Stimulated activated CD8-positive, alpha-beta memory T cell treated with anti-CD3 and anti-CD28 coated beads, Interleukin-7, amount 100 ng/mL, for 24 hours (primary cell): ENCODE measurements around the gene TENM3.

ENCODE experiments used
- DNase-seq: peaks from one replicate; pipeline ENCODE4 v3.0.0-alpha.2; 2020; ENCODE audit warnings: low read depth

TENM3 gene

GRCh38 chr4:182629096-182629495 is 385.9 kb downstream of the TENM3 start:
- DNase-seq, result no peak

GRCh38 chr4:182640491-182640890 is 397.3 kb downstream of the TENM3 start:
- no peak for DNase-seq

- no peak for DNase-seq
These were observed 397.7 kb downstream of the TENM3 start for GRCh38 chr4:182640932-182641331.

DNA sequence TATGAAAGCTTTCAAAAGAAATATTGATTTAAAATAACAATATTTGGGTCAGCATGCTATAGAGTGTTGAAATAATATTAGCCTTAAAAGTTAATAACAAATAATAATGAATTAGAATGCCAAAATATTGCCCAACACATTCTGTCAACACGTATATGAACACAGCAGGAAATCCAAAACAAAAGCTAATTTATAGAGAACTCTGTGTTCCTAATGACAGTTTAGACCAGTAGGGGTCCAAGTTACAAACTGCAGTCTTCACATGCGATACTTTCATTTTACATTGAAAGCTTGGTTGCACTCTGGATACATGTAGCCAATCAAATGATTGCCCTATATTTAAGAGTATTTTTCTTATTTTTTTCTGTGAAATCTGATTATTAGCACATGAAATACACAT is 399.6 kb downstream of the TENM3 start:
- DNase-seq, result no peak

DNA sequence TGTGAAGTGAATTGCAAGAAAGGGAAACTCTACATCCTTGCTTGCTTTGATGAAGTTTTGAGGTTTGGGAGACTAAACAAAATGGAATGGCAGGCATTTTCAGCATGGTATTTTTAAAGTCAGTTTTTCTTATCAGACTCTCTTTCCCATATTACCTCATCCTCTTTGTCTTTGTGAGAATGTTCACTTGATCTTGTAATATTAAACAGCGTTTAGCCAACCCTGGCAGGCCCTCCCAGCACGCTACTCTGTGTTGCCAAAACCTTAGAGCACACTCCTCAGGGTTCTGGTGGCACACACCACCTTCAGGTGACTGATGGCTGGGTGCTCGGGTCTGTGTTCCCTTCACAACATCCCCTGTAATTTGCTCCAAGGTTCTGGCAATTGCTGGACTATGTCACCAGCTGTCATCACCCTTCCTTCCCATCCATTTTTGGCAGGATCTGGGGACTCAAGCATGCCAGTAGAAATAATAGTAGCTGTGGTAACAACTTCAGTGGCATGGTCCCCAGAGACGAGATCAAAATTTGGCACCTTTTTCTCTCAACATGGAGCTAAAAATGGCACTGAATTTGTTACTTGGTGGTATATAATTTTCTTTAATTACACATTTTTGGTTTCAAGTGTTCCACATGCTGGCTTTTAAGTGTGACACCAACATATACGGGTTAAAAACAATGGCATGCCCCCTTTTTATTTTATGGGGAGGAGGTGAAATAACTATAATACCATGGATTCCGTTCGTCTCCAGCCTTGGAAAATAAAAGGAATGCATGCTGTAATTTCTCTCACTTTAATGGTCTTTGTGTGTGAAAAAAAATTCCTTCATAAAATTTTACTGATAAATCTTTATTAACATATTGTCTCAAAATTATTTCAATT is 400.8 kb downstream of the TENM3 start:
- no peak for DNase-seq

DNA sequence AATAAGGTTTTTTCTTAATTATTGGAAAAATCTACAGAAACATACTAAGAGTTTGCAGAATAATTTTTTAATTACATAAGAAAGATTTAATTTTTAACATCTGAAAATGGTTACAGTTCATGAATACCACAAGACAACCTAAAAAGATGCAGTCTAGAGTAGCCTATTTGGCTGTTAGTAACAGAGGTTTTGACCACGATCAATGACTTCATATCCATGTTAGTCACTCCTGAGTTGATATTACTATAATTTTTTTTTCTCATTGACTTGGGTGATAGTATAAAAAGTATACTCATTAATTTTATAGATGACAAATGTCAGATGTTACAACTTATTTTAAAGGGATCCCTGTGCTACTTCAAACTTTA is 401.5 kb downstream of the TENM3 start:
- no peak for DNase-seq

DNA sequence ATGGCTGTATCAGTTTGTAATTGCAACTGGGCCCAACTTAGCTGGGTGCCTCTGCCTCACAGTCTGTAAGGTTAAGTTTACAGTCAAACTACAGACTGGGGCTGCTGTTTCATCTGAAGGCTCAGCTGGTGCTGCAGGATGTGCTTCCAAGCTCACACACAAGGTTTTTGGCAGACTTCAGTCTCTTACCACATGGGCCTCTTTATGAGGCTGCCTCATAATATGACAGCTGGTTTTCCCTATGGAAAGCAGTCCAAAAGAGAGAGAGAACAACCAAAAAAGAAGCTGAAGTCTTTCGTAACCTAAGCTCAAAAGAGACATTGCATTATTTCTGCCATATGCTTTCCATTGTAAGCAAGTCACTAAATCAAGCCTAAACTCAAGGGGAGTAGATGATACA is 402.3 kb downstream of the TENM3 start:
- no peak for DNase-seq

GRCh38 chr4:182647646-182648300 is 404.6 kb downstream of the TENM3 start:
- no peak for DNase-seq

DNA sequence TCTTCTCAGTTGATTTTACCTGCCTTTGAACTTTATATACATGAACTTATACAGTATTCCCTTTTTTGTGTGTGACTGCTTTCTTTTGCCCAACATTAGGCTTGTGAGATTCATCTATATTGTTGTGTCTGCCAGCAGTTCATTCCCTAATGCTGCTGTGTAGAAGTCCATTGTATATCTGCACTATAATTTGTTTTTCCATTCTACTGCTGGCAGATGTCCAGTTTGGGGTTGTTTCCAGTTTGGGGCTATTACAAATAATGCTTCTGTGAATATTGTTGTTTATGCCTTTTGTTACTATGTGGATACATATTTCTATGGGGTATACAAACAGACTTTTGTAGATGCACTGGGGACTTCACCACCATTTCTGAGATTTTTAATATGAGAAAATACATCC is 405.6 kb downstream of the TENM3 start:
- DNase-seq, result no peak

DNA sequence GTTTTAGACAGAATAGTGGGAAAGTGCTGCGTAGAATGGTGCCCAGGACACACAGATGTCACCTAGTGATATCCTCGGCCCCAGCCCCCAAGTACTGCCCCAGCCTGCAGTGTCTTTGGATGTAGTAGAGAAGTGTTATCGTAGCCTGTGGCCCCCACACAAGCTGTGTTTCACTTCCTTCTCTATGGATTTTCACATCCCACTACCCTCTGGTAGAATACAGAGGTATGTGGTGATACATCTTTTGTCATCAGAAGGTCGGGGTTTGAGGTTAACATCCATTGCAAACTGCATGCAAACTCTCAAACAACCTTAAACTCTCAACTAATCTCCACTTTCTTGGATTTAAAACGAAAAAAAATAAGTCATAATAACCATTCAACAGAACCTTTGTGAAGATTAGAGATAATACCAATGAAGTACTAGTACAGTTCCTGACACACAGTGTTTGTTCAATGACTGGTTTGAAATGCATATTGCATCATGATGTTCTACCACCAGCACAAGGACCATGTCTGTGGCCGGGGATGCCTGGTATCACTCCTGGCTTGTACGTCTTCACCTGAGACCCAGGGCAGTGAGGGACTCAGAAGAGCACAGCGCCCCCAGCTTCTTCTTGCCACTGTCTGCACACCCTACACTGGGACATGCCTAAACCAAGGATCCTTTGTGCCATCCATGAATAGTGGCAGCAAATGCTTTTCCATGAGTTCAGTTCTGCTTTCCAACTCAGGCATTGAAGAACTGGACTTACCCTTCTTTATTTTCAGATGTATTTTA is 406.7 kb downstream of the TENM3 start:
- DNase-seq, result no peak

- no peak for DNase-seq
These were observed 410.4 kb downstream of the TENM3 start for GRCh38 chr4:182653596-182653995.

DNA sequence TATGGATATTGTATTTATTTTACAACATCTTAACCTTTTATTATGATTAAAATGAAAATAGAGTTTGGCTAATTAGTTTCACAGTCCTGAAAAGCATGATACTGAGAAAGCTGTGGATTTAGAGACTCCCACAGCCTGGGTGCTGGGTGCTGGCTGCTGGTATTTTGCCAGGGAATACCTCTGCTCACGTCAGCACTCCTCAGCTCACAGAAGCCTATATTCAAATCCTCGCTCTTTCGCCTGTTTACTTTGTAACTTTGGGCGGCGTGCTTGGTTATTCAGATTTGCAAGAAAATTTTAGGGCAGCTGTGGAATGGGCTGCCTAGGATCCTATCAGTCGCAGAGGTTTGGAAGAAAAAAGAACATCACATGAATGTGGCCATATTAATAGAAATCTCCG is 412.1 kb downstream of the TENM3 start:
- DNase-seq, result no peak

- DNase-seq, result no peak
These were observed 419.3 kb downstream of the TENM3 start for GRCh38 chr4:182662551-182662950.

GRCh38 chr4:182671231-182671630 is 428.0 kb downstream of the TENM3 start:
- DNase-seq, result no peak

DNA sequence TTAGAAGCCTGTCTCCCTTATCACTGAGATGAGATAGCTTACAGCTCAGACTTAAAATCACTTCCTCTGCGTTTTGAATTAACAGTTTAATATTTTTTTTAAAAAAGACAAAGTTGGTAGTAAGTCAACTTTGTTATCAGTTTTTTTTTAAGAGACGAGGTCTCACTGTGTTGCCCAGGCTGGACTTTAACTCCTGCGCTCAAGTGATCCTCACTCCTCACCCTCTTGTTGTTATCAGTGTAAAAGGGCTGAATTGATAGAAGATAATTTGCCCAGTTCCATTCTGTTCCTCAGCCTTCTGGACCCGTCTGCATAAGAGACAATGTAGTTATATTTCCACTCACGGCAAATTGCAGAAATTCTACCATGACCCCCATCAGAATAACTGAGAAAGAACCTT is 428.5 kb downstream of the TENM3 start:
- no peak for DNase-seq

GRCh38 chr4:182678590-182678989 is 435.4 kb downstream of the TENM3 start:
- no peak for DNase-seq

DNA sequence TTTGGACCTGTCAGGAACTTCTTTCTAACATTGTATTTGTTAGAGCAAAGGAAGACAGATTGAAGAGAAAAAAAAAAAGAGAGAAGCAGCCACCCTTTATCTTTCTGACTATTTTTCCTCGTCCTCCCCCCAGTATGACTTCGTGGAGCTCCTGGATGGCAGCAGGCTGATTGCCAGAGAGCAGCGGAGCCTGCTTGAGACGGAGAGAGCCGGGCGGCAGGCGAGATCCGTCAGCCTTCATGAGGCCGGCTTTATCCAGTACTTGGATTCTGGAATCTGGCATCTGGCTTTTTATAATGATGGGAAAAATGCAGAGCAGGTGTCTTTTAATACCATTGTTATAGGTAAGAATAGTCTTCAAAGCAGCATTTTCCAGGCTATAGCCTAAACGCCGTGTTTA is 436.3 kb downstream of the TENM3 start:
- no peak for DNase-seq

GRCh38 chr4:182680234-182680653 is 437.0 kb downstream of the TENM3 start:
- no peak for DNase-seq

- no peak for DNase-seq
These were observed 440.5 kb downstream of the TENM3 start for GRCh38 chr4:182683661-182684060.

- no peak for DNase-seq
These were observed 441.6 kb downstream of the TENM3 start for GRCh38 chr4:182684796-182685195.

- DNase-seq, result no peak
These were observed 444.9 kb downstream of the TENM3 start for GRCh38 chr4:182688081-182688480.

DNA sequence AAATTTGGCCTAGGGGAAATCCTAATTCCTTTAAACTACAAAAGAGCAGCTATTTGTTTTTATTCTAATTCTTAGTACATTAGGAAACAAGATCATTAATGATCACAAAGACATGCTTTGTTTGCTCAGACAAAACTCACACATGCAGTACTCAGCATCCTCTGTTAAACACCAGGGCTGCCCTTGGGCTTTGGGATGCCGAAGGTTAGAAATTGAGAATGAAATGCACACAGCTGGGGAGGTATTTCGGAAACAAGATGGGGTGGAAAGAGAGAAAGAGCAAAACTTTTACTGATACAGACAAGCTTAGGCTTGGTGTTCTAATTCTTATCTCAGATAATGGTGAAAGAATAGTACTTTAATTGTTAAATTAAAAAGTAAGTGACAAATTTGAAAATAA is 451.3 kb downstream of the TENM3 start:
- DNase-seq, result no peak

- no peak for DNase-seq
These were observed 451.8 kb downstream of the TENM3 start for GRCh38 chr4:182695009-182695408.
